ENCODE results near the gene PTPRD. TPM values are rescaled to one million over a fixed set of nuclear protein-coding genes. Genes with fewer than 3 reads are reported as not detected.

PTPRD gene
- total RNA-seq, 1 experiment from 2014 or later = 32.5 TPM

DNA sequence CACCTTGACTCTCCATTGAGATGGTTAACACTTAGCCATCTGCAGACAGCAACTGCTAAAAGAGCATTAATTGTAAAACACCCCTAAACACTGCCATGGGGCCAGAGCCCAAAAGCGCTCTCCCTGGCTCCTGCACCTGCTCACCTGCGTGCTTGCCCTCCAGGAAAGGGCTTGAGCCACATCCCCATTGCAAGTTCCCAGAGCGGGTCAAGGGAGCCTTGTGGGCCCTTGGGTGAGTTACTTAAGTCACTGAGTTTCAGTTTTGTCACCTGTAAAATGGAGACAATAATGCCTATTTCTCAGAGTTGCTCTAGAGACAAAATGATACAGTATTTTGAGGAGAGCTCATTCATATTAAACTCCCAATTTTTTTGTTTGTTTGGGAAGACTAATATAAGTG is 967.8 kb downstream of the PTPRD start:
- H3K4me1 Mint-ChIP-seq = no peaks in the 10 kb centered on the region

More for the DNA sequence above, 967.8 kb downstream of the PTPRD start:
- H3K79me2 ChIP-seq (ENCODE audit: insufficient read depth, low read length) = no peaks in the 10 kb centered on the region
- H3K79me1 ChIP-seq (ENCODE audit: insufficient read depth, low read depth, low read length, poor library complexity, severe bottlenecking) = no peaks in the 10 kb centered on the region
- H3K9me3 Mint-ChIP-seq = no peaks in the 10 kb centered on the region; a peak in 1 of 5 replicates
- H3T11ph ChIP-seq (ENCODE audit: low read length) = no peak overlapping the region
- no peak overlapping the region for H2BK15ac ChIP-seq (ENCODE audit: low read depth, low read length)
- H3K4me2 ChIP-seq (ENCODE audit: insufficient read depth, insufficient read length, low read length) = no peak overlapping the region
- H3K23me2 ChIP-seq (ENCODE audit: insufficient read length, low read depth, low read length, poor library complexity, severe bottlenecking) = no peaks in the 10 kb centered on the region
- no peaks in the 10 kb centered on the region for H3K27me3 Mint-ChIP-seq (ENCODE audit: low read depth)
- no CpG with 5 or more reads among the region's 3 CpGs for WGBS (ENCODE audit: extremely low coverage, insufficient read length, low lambda C conversion rate)
- TF ChIP-seq, protein P1, sequence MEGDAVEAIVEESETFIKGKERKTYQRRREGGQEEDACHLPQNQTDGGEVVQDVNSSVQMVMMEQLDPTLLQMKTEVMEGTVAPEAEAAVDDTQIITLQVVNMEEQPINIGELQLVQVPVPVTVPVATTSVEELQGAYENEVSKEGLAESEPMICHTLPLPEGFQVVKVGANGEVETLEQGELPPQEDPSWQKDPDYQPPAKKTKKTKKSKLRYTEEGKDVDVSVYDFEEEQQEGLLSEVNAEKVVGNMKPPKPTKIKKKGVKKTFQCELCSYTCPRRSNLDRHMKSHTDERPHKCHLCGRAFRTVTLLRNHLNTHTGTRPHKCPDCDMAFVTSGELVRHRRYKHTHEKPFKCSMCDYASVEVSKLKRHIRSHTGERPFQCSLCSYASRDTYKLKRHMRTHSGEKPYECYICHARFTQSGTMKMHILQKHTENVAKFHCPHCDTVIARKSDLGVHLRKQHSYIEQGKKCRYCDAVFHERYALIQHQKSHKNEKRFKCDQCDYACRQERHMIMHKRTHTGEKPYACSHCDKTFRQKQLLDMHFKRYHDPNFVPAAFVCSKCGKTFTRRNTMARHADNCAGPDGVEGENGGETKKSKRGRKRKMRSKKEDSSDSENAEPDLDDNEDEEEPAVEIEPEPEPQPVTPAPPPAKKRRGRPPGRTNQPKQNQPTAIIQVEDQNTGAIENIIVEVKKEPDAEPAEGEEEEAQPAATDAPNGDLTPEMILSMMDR (conservative IDR thresholded peaks at IDR 0.05) = no peak
- H3K27ac Mint-ChIP-seq = peak overlapping the region in 1 of 3 experiments; percentile 55; a peak in 2 of 7 replicates
- H3K23ac ChIP-seq (ENCODE audit: insufficient read length, low read depth, low read length) = no peak overlapping the region
- no peak overlapping the region for H4K8ac ChIP-seq (replicated peaks; ENCODE audit: insufficient read length, low read depth, low read length)
- H4K20me1 ChIP-seq (ENCODE audit: control insufficient read depth, insufficient read depth, insufficient read length) = no peaks in the 10 kb centered on the region
- no peak overlapping the region for H3K4me3 Mint-ChIP-seq
- H3K27me3 ChIP-seq (ENCODE audit: insufficient read depth, low read length) = no peaks in the 10 kb centered on the region
- H3K9me3 ChIP-seq (ENCODE audit: control insufficient read depth, low read depth, low read length) = no peaks in the 10 kb centered on the region
- H3K4me1 ChIP-seq (ENCODE audit: insufficient read depth, low read length) = no peaks in the 10 kb centered on the region
- no peak overlapping the region for H3K27ac ChIP-seq (ENCODE audit: insufficient read length, low read depth, low read length)
- H2AK5ac ChIP-seq (ENCODE audit: insufficient read length, low read length) = no peak overlapping the region
- no peak overlapping the region for H4K91ac ChIP-seq (ENCODE audit: insufficient read length, low read depth, low read length)
- H2BK120ac ChIP-seq (ENCODE audit: low read depth, low read length, poor library complexity, severe bottlenecking) = no peak overlapping the region
- no peak overlapping the region for H3K56ac ChIP-seq (ENCODE audit: insufficient read length, low read depth, low read length)
- no peak overlapping the region for H2AFZ ChIP-seq (ENCODE audit: low read length)
- no peak for DNase-seq
- H2BK20ac ChIP-seq (ENCODE audit: low read depth, low read length, poor library complexity, severe bottlenecking) = no peak overlapping the region
- no peak overlapping the region for H3K4ac ChIP-seq (ENCODE audit: low read depth, low read length)
- H2BK12ac ChIP-seq (ENCODE audit: insufficient read length, low read depth, low read length) = no peak overlapping the region
- no peaks in the 10 kb centered on the region; a peak in 1 of 7 replicates for H3K36me3 Mint-ChIP-seq (ENCODE audit: insufficient read depth in 1 of 3, low read depth in 3 of 3)
- H2BK5ac ChIP-seq (ENCODE audit: insufficient read length, low read length) = no peak overlapping the region
- H4K5ac ChIP-seq (ENCODE audit: insufficient read length, low read depth, low read length) = no peak overlapping the region
- H3K14ac ChIP-seq (ENCODE audit: insufficient read depth, low read length) = no peak overlapping the region
- H3K9ac ChIP-seq (ENCODE audit: extremely low read depth, insufficient read length, low read length) = no peak overlapping the region
- H3K18ac ChIP-seq (ENCODE audit: insufficient read length, low read depth, low read length) = no peak overlapping the region

Measured in H9 (cell line).